ENCODE measurements around the gene RFTN1.

DNA sequence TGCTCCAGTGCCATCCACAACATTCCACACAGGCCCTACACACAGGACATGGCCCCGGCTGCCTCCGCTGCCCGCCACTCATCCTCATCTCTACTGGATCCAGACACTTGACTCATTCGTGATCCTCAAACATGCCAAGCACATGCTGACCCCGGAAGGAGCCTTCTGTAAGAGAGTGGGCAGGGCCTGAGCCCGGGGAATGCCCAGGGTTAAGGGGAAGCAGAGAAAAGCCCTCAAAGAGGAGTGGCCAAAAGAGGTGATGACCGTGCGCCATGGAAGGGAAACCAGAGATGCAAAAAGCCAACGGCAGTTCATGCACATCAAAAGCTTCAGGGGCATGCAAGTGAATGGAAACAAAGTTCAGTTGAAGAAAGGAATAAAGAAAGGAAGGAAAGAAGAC lies 46.1 kb downstream of the RFTN1 start:
- TF ChIP-seq, protein P1, sequence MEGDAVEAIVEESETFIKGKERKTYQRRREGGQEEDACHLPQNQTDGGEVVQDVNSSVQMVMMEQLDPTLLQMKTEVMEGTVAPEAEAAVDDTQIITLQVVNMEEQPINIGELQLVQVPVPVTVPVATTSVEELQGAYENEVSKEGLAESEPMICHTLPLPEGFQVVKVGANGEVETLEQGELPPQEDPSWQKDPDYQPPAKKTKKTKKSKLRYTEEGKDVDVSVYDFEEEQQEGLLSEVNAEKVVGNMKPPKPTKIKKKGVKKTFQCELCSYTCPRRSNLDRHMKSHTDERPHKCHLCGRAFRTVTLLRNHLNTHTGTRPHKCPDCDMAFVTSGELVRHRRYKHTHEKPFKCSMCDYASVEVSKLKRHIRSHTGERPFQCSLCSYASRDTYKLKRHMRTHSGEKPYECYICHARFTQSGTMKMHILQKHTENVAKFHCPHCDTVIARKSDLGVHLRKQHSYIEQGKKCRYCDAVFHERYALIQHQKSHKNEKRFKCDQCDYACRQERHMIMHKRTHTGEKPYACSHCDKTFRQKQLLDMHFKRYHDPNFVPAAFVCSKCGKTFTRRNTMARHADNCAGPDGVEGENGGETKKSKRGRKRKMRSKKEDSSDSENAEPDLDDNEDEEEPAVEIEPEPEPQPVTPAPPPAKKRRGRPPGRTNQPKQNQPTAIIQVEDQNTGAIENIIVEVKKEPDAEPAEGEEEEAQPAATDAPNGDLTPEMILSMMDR (IDR thresholded peaks at IDR 0.05 in 2 of 3, conservative IDR thresholded peaks at IDR 0.05 in 1 of 3; ENCODE audit: insufficient read depth in 2 of 3, low read depth in 1 of 3, low read length in 3 of 3), result no peak
- TF ChIP-seq ZFP30 (CRISPR knock-in tag; IDR thresholded peaks at IDR 0.05; ENCODE audit: borderline replicate concordance) (no peak), PRPF4 (IDR thresholded peaks at IDR 0.05; ENCODE audit: insufficient read depth, low read depth, low read length, poor library complexity, severe bottlenecking) (no peak), STAT5B (CRISPR knock-in tag; IDR thresholded peaks at IDR 0.05) (no peak), TAF1 (IDR thresholded peaks at IDR 0.05; ENCODE audit: control insufficient read depth, extremely low read depth, insufficient read depth, low read length, severe bottlenecking) (no peak), NONO (IDR thresholded peaks at IDR 0.05; ENCODE audit: low read depth in 2 of 2, low read length in 1 of 2) (no peak), SMARCE1 (IDR thresholded peaks at IDR 0.05) (no peak), RBFOX2 (IDR thresholded peaks at IDR 0.05; ENCODE audit: low read depth, low read length) (no peak), HDAC1 (IDR thresholded peaks at IDR 0.05) (no peak), MAFG (tag; conservative IDR thresholded peaks at IDR 0.05) (no peak), SP1 (CRISPR knock-in tag; IDR thresholded peaks at IDR 0.05) (no peak), KAT7 (CRISPR knock-in tag; IDR thresholded peaks at IDR 0.05; ENCODE audit: borderline replicate concordance) (no peak)
- TF ChIP-seq, protein P2, sequence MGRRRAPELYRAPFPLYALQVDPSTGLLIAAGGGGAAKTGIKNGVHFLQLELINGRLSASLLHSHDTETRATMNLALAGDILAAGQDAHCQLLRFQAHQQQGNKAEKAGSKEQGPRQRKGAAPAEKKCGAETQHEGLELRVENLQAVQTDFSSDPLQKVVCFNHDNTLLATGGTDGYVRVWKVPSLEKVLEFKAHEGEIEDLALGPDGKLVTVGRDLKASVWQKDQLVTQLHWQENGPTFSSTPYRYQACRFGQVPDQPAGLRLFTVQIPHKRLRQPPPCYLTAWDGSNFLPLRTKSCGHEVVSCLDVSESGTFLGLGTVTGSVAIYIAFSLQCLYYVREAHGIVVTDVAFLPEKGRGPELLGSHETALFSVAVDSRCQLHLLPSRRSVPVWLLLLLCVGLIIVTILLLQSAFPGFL (CRISPR knock-in tag; IDR thresholded peaks at IDR 0.05), result no peak
- TF ChIP-seq, protein P3, sequence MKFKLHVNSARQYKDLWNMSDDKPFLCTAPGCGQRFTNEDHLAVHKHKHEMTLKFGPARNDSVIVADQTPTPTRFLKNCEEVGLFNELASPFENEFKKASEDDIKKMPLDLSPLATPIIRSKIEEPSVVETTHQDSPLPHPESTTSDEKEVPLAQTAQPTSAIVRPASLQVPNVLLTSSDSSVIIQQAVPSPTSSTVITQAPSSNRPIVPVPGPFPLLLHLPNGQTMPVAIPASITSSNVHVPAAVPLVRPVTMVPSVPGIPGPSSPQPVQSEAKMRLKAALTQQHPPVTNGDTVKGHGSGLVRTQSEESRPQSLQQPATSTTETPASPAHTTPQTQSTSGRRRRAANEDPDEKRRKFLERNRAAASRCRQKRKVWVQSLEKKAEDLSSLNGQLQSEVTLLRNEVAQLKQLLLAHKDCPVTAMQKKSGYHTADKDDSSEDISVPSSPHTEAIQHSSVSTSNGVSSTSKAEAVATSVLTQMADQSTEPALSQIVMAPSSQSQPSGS (CRISPR knock-in tag; IDR thresholded peaks at IDR 0.05), result no peak
